ENCODE measurements around the gene PHOSPHO2.

GRCh38 chr2:169702996-169703395 is 8.7 kb downstream of the PHOSPHO2 start:
- TF ChIP-seq CTCF (conservative IDR thresholded peaks at IDR 0.05; ENCODE audit: low read depth, low read length) (no peak), EZH2 (IDR thresholded peaks at IDR 0.05; ENCODE audit: borderline replicate concordance, low read depth, low read length, poor library complexity, severe bottlenecking) (no peak)
